Upper lobe of left lung (tissue), 6 donors: ENCODE measurements around the gene MYO16. TPM values are rescaled to one million over a fixed set of nuclear protein-coding genes. Genes with fewer than 3 reads are reported as not detected.

Experiments used
- ATAC-seq, 2 donors: fragments of 200-7000 bp; cut with Tn5 transposase; one replicate each; pipeline ENCODE4 v1.9.1; 2022; ENCODE audit warnings: mild to moderate bottlenecking in 2 of 2, moderate library complexity in 2 of 2; ENCODE audit not compliant: low FRiP score in 2 of 2
- DNase-seq, 2 donors: peaks; one replicate each; pipeline ENCODE4 v3.0.0-alpha.2; 2019 to 2020
- H3K27ac ChIP-seq, 4 donors: fragments of 200-600 bp; sonication (generic); one replicate each; pipeline ENCODE4 v1.5.1; 2016 to 2019
- H3K27me3 ChIP-seq, 4 donors: fragments of 200-600 bp; sonication (generic); one replicate each; pipeline ENCODE4 v1.5.1; 2017 to 2019
- H3K36me3 ChIP-seq, 4 donors: fragments of 200-600 bp; sonication (generic); one replicate each; pipeline ENCODE4 v1.5.1; 2016 to 2019
- H3K4me1 ChIP-seq, 4 donors: fragments of 200-600 bp; sonication (generic); one replicate each; pipeline ENCODE4 v1.5.1; 2018 to 2019
- H3K4me3 ChIP-seq, 4 donors: fragments of 200-600 bp; sonication (generic); one replicate each; pipeline ENCODE4 v1.5.1; 2017 to 2019; ENCODE audit warnings: mild to moderate bottlenecking in 2 of 4, moderate library complexity in 1 of 4
- H3K9me3 ChIP-seq, 4 donors: fragments of 200-600 bp; sonication (generic); one replicate each; pipeline ENCODE4 v1.5.1; 2018 to 2019
- EP300 ChIP-seq, 4 donors: sonication (generic); formaldehyde crosslinking; IDR thresholded peaks; one replicate each; pipeline ENCODE4 v1.5.1; 2017; ENCODE audit warnings: antibody characterized with exemption in 4 of 4, control low read depth in 2 of 4
- POLR2A ChIP-seq, 4 donors: fragments of 450-650 bp; IDR thresholded peaks; one replicate each; pipeline ENCODE4 v1.5.1; 2016 to 2017; ENCODE audit warnings: antibody characterized with exemption in 4 of 4, mild to moderate bottlenecking in 2 of 4
- POLR2AphosphoS5 ChIP-seq, 2 donors: sonication (generic); formaldehyde crosslinking; IDR thresholded peaks; one replicate each; pipeline ENCODE4 v1.5.1; 2017; ENCODE audit warnings: antibody characterized with exemption in 2 of 2
- WGBS, 2 donors: methylation state at CpG; one replicate each; pipeline ENCODE4 v1.1.5; 2017 to 2018; 5-methylcytosine and 5-hydroxymethylcytosine counted together
- total RNA-seq, 6 donors: library from RNA; depleted of rRNA in 4 of 6; stranded (reverse); fragments of >200 nt in 4 of 6; gene quantifications; one replicate each; pipeline versions ENCODE4 v1.1.0 to v1.2.1, GENCODE V29; 2016 to 2021
- TF ChIP-seq, protein P1 (sequence below), 6 experiments: fragments of 450-650 bp in 4 of 6; fragments of 200-600 bp in 2 of 6; sonication (generic) in 2 of 6; IDR thresholded peaks; one replicate each; pipeline ENCODE4 v1.5.1; 2016 to 2019; ENCODE audit warnings: antibody characterized with exemption in 6 of 6
- donor health status: DM: no; HTN: no; CAD: no; lungs with moderate emphysema.
- donor health status: DM: no; HTN: yes; CAD: no; lungs with severe emphysema.

MYO16 gene
- total RNA-seq, 6 donors from 2014 or later, result under 0.01 to 0.55 (median 0.20) TPM; not detected in 1

DNA sequence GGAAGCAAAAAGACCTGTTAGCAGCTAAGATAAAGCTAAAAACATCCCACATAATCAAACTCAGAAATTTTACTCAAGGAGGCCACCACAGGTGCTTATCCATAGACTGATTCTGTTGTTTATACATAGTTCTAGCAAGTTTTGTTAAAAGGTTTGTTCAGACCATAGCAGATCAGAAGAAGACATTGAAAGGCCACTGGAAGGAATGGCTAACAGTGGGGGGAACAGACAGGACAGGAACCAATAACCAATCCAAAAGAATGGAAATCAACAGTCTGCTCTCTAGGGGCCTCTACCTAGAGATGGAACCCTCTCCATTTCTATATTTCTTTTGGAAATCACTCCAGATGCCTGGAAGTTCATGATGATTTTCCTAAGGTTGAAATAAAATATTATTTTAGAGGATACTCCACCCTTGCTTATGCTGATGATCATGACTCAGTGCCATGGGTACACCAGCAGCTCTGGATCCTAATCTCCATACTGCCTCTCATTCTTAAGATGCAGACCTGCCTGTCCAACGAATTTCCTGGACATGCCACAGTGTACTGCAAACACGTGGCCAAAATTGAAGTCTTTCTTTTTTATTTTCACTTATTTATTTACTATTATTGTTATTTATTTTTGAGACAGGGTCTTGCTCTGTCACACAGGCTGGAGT is 260.0 kb downstream of the MYO16 start:
- TF ChIP-seq POLR2A (IDR thresholded peaks at IDR 0.05), result no peak
- TF ChIP-seq, protein P1, sequence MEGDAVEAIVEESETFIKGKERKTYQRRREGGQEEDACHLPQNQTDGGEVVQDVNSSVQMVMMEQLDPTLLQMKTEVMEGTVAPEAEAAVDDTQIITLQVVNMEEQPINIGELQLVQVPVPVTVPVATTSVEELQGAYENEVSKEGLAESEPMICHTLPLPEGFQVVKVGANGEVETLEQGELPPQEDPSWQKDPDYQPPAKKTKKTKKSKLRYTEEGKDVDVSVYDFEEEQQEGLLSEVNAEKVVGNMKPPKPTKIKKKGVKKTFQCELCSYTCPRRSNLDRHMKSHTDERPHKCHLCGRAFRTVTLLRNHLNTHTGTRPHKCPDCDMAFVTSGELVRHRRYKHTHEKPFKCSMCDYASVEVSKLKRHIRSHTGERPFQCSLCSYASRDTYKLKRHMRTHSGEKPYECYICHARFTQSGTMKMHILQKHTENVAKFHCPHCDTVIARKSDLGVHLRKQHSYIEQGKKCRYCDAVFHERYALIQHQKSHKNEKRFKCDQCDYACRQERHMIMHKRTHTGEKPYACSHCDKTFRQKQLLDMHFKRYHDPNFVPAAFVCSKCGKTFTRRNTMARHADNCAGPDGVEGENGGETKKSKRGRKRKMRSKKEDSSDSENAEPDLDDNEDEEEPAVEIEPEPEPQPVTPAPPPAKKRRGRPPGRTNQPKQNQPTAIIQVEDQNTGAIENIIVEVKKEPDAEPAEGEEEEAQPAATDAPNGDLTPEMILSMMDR (IDR thresholded peaks at IDR 0.05), result no peak
- TF ChIP-seq POLR2AphosphoS5 (IDR thresholded peaks at IDR 0.05), result no peak
- no peak for TF ChIP-seq EP300 (IDR thresholded peaks at IDR 0.05)
- Histone ChIP-seq H3K27me3 (no peaks in the 10 kb centered on the region), H3K4me1 (no peaks in the 10 kb centered on the region), H3K27ac (no peak overlapping the region), H3K4me3 (no peak overlapping the region), H3K9me3 (no peaks in the 10 kb centered on the region), H3K36me3 (no peaks in the 10 kb centered on the region)
- DNase-seq, result no peak
- ATAC-seq, result no peak
- 76 to 91% methylated on average over 2 of the region's 2 CpGs for WGBS, 2 donors

DNA sequence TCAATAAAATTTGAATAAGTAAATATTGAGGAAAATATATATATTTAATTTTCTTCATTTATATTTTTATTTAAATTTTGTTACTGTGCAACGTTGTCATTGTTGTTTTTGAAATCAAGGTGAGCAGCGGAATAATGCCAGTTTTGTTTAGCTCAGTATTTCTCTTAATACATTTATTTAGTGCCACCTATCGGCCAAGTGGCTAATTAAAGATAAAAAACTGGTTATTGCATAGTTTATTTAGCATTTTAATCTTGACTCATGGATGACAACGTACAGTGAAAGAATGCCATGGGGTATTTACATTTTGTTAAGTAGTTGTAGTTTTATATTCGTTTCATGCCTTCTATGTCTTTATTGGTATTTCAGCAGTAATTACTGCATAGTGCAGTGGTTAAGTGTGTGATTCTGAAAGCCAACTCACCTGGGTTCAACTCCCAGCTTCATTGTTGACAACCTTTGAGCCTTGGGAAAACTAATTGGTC is 265.9 kb downstream of the MYO16 start:
- DNase-seq, result no peak
- H3K27ac ChIP-seq, result no peak overlapping the region
- H3K36me3 ChIP-seq, result no peaks in the 10 kb centered on the region
- no peaks in the 10 kb centered on the region for H3K4me1 ChIP-seq
- H3K27me3 ChIP-seq, result no peaks in the 10 kb centered on the region
- 5 to 8% methylated on average over 5 of the region's 5 CpGs for WGBS, 2 donors
- H3K4me3 ChIP-seq, result no peak overlapping the region
- no peaks in the 10 kb centered on the region for H3K9me3 ChIP-seq
- TF ChIP-seq POLR2A (IDR thresholded peaks at IDR 0.05) (no peak), POLR2AphosphoS5 (IDR thresholded peaks at IDR 0.05) (no peak), EP300 (IDR thresholded peaks at IDR 0.05) (no peak)
- TF ChIP-seq, protein P1 (IDR thresholded peaks at IDR 0.05), result peak in 5 of 6 experiments; percentile 22 to 52 (median 48)
- ATAC-seq, result no peak

DNA sequence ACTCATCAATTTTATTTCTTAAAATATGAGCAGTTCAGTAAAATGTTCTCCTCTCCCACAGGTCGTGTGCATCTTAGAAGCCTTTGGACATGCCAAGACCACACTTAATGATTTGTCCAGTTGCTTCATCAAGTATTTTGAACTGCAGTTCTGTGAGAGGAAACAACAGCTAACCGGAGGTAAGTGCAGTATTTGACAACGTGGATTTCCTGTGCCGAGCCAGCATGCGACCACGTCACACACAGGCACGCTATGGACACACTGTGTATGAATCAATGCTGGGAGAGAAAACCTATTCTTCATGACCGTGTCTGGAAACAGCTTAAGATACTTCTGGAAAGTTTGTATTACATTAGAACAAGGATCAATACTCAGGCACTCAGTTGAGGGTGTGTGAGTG is 268.5 kb downstream of the MYO16 start:
- ATAC-seq (peak in 1 of 2 donors; percentile 38), DNase-seq (no peak)
- H3K9me3 ChIP-seq, result no peaks in the 10 kb centered on the region
- no peak overlapping the region for H3K27ac ChIP-seq
- H3K27me3 ChIP-seq, result no peaks in the 10 kb centered on the region
- no peak overlapping the region for H3K4me3 ChIP-seq
- 16 to 37% methylated on average over 8 of the region's 8 CpGs for WGBS, 2 donors
- no peaks in the 10 kb centered on the region for H3K36me3 ChIP-seq
- no peaks in the 10 kb centered on the region for H3K4me1 ChIP-seq
- TF ChIP-seq POLR2A (IDR thresholded peaks at IDR 0.05), result no peak
- TF ChIP-seq POLR2AphosphoS5 (IDR thresholded peaks at IDR 0.05), result no peak
- TF ChIP-seq, protein P1 (IDR thresholded peaks at IDR 0.05), result no peak
- TF ChIP-seq EP300 (IDR thresholded peaks at IDR 0.05), result no peak

DNA sequence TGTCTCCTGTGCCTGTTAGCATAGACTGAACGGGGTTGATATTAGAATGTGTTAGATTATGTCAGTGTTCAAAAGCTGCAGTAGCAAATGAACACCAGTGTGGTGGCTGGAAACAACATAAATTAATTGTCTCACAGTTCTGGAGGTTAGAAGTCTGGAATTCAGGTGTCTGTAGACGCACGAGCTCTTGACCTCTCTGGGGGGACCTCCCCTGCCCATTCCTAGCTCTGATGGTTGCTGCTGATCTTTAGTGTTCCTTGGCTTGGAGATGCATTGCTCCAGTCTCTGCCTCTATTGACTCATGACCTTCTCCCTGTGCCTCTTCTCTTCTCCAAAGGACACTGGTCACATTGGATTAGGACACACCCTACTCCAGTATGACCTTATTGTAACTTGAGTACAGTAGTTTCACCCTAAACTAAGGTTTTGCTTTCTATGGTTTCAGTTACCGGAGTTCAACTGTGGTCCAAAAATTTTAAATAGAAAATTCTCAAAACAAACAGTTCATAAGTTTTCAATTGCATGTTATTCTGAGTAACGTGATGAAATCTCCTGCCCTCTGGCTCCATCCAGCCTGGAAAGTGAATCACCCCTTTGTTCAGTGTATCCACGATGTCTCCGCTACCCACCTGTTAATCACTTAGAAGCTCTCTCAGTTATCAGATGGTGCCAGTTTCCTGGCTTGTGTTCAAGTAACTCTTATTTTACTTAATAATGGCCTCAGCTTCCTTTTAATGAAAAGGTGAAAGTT is 273.2 kb downstream of the MYO16 start:
- Histone ChIP-seq H3K27me3 (no peaks in the 10 kb centered on the region), H3K4me1 (no peaks in the 10 kb centered on the region), H3K27ac (no peak overlapping the region), H3K4me3 (no peak overlapping the region), H3K36me3 (no peaks in the 10 kb centered on the region), H3K9me3 (no peaks in the 10 kb centered on the region)
- DNase-seq, result no peak
- TF ChIP-seq POLR2A (IDR thresholded peaks at IDR 0.05) (no peak), EP300 (IDR thresholded peaks at IDR 0.05) (no peak), POLR2AphosphoS5 (IDR thresholded peaks at IDR 0.05) (no peak)
- TF ChIP-seq, protein P1 (IDR thresholded peaks at IDR 0.05), result no peak
- 70 to 74% methylated on average over 7 of the region's 7 CpGs for WGBS, 2 donors
- peak in 1 of 2 donors; percentile 55 for ATAC-seq
